Smooth muscle cell (in vitro differentiated cells): ENCODE results near the gene TMEM200C. TPM values are rescaled to one million over a fixed set of nuclear protein-coding genes. Genes with fewer than 3 reads are reported as not detected.

Experiments used
- DNase-seq: peaks from one replicate; lab custom pipeline; 2025; ENCODE audit not compliant: unreplicated experiment; lab: John Stamatoyannopoulos, UW
- H2AFZ ChIP-seq: fragments of 200-600 bp; sonication (generic); 2 replicates; pipeline ENCODE4 v1.6.0; 2016; ENCODE audit warnings: antibody characterized with exemption, low read depth, mild to moderate bottlenecking
- H3F3A ChIP-seq: fragments of 200-600 bp; sonication (generic); 2 replicates; pipeline ENCODE4 v1.6.0; 2017; ENCODE audit warnings: antibody characterized with exemption, low read depth
- H3K27ac ChIP-seq: fragments of 200-600 bp; sonication (generic); 2 replicates; pipeline ENCODE4 v1.5.1; 2016; ENCODE audit warnings: low read depth, mild to moderate bottlenecking
- H3K27me3 ChIP-seq: fragments of 200-600 bp; sonication (generic); 2 replicates; pipeline ENCODE4 v1.6.1; 2016; ENCODE audit warnings: low read depth, mild to moderate bottlenecking
- H3K36me3 ChIP-seq: fragments of 200-600 bp; sonication (generic); 2 replicates; pipeline ENCODE4 v1.5.1; 2016; ENCODE audit warnings: low read depth
- H3K4me1 ChIP-seq: fragments of 200-600 bp; sonication (generic); 2 replicates; pipeline ENCODE4 v1.5.1; 2016; ENCODE audit warnings: low read depth
- H3K4me2 ChIP-seq: fragments of 200-600 bp; sonication (generic); 2 replicates; pipeline ENCODE4 v1.6.0; 2016; ENCODE audit warnings: mild to moderate bottlenecking
- H3K4me3 ChIP-seq: fragments of 200-600 bp; sonication (generic); 2 replicates; pipeline ENCODE4 v1.5.1; 2016; ENCODE audit warnings: mild to moderate bottlenecking
- H3K79me2 ChIP-seq: fragments of 200-600 bp; sonication (generic); 2 replicates; pipeline ENCODE4 v1.6.0; 2016; ENCODE audit warnings: low read depth, mild to moderate bottlenecking
- H3K9ac ChIP-seq: fragments of 200-600 bp; sonication (generic); 2 replicates; pipeline ENCODE4 v1.6.0; 2016; ENCODE audit warnings: low read depth
- H3K9me3 ChIP-seq: fragments of 200-600 bp; sonication (generic); replicated peaks from 2 replicates; pipeline ENCODE4 v1.5.1; 2016; ENCODE audit warnings: low read depth
- H4K20me1 ChIP-seq: fragments of 200-600 bp; sonication (generic); 2 replicates; pipeline ENCODE4 v1.6.0; 2016; ENCODE audit warnings: low read depth
- WGBS: methylation state at CpG from one replicate; pipeline ENCODE4 v1.1.7; 2016; ENCODE audit warnings: low lambda C conversion rate; 5-methylcytosine and 5-hydroxymethylcytosine counted together
- polyA plus RNA-seq: library from polyadenylated mRNA; unstranded; fragments of >200 nt; fragmentation: Nextera tagmentation; extraction: Ambion mirVana; gene quantifications from 2 replicates; pipeline ENCODE4 v1.2.1, GENCODE V29; 2016
- total RNA-seq: library from RNA; depleted of rRNA; stranded (reverse); fragments of >200 nt; gene quantifications from 2 replicates; pipeline ENCODE4 v1.2.3, GENCODE V29; 2014
- TF ChIP-seq, protein P1 (sequence below): fragments of 200-600 bp; sonication (generic); IDR thresholded peaks from 2 replicates; pipeline ENCODE4 v1.5.1; 2017; ENCODE audit warnings: borderline replicate concordance, mild to moderate bottlenecking, antibody characterized with exemption; ENCODE audit not compliant: insufficient read depth, poor library complexity, severe bottlenecking

Gene TMEM200C
- total and polyA plus RNA-seq, 2 experiments from 2014 or later: 0.56 to 1.2 TPM

DNA sequence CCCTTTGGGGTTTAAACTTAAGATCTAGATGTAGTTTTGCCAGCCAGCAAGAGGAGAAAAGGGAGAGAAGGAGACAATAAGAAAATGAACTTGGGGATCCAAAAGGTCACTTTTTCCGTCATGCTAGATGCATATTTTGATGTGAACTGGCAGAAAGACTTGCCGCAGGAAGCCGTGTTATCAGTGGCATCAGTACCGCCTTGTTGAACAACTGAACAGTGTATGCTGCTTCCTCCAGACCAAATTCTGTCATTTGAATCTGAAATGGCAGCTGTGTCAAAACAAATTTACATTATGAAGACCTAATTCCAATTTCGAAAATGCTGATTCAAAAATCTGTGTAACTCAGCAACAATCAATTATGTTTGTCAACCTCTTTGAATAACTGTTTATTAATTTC, 42.1 kb downstream of the TMEM200C start:
- Histone ChIP-seq H3K27me3 (peaks cover 16% of the 10 kb centered on the region), H3K79me2 (no peaks in the 10 kb centered on the region), H3F3A (no peaks in the 10 kb centered on the region), H3K36me3 (no peaks in the 10 kb centered on the region), H3K4me1 (no peaks in the 10 kb centered on the region), H3K9ac (no peak overlapping the region), H4K20me1 (no peaks in the 10 kb centered on the region), H3K4me2 (no peak overlapping the region), H2AFZ (no peak overlapping the region), H3K9me3 (no peaks in the 10 kb centered on the region), H3K4me3 (no peak overlapping the region), H3K27ac (no peak overlapping the region)
- WGBS: 85% methylated on average over 5 of the region's 5 CpGs
- TF ChIP-seq, protein P1, sequence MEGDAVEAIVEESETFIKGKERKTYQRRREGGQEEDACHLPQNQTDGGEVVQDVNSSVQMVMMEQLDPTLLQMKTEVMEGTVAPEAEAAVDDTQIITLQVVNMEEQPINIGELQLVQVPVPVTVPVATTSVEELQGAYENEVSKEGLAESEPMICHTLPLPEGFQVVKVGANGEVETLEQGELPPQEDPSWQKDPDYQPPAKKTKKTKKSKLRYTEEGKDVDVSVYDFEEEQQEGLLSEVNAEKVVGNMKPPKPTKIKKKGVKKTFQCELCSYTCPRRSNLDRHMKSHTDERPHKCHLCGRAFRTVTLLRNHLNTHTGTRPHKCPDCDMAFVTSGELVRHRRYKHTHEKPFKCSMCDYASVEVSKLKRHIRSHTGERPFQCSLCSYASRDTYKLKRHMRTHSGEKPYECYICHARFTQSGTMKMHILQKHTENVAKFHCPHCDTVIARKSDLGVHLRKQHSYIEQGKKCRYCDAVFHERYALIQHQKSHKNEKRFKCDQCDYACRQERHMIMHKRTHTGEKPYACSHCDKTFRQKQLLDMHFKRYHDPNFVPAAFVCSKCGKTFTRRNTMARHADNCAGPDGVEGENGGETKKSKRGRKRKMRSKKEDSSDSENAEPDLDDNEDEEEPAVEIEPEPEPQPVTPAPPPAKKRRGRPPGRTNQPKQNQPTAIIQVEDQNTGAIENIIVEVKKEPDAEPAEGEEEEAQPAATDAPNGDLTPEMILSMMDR: no peak
- DNase-seq: no peak

DNA sequence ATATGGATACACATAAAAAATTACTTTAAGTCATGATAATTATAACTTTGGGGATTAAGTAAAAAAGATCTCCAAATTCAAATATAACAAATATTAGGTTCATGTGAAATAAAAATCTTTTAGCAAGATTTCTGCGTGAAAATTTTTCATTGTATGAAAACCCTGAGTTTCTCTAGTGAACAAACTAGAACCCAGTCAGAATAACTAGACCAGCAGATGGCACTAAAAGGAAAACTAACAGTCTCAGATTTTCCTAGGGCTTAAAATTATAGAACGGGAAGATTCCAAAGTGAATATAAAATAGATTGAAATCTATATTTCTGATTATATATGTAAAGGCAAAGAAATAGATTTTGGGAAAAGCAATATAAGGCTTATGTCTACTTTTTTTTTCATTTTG, 43.3 kb downstream of the TMEM200C start:
- Histone ChIP-seq H3K4me3 (no peak overlapping the region), H3K9ac (no peak overlapping the region), H3K9me3 (no peaks in the 10 kb centered on the region), H3K4me1 (no peaks in the 10 kb centered on the region), H3K79me2 (no peaks in the 10 kb centered on the region), H3K27ac (no peak overlapping the region), H3K4me2 (no peak overlapping the region), H2AFZ (no peak overlapping the region), H3K36me3 (no peaks in the 10 kb centered on the region), H3F3A (no peaks in the 10 kb centered on the region), H3K27me3 (peaks cover 13% of the 10 kb centered on the region), H4K20me1 (no peaks in the 10 kb centered on the region)
- TF ChIP-seq, protein P1: peak; percentile 23
- DNase-seq: no peak
- 71% methylated on average over 2 of the region's 2 CpGs for WGBS

DNA sequence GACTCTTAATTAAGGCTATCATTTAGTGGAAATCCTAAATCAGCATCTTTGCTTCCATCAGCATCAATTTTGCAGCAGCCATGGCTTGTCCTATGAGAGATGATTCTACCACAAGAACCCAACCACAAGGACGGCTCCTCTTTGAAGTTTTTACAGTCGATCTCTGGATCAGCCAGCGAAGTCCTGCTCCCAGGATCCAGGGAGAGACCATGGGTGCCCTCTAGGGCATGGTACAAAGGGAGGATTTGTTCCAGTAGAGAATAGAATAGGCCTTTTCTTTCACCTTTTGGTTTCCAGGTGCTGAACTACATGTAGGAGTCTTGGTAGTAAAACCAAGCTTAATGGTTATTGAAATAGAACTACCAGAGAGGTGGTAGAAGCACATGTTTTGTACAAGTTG, 52.7 kb downstream of the TMEM200C start:
- Histone ChIP-seq H4K20me1 (no peaks in the 10 kb centered on the region), H3K4me2 (no peak overlapping the region), H3K27me3 (no peaks in the 10 kb centered on the region), H3K9ac (no peak overlapping the region), H3K4me1 (no peaks in the 10 kb centered on the region), H3K9me3 (no peaks in the 10 kb centered on the region), H3K79me2 (no peaks in the 10 kb centered on the region), H3F3A (no peaks in the 10 kb centered on the region), H3K4me3 (no peak overlapping the region), H3K27ac (no peak overlapping the region), H2AFZ (no peak overlapping the region), H3K36me3 (no peaks in the 10 kb centered on the region)
- WGBS: 75% methylated on average over 3 of the region's 3 CpGs
- TF ChIP-seq, protein P1: no peak
- DNase-seq: no peak

DNA sequence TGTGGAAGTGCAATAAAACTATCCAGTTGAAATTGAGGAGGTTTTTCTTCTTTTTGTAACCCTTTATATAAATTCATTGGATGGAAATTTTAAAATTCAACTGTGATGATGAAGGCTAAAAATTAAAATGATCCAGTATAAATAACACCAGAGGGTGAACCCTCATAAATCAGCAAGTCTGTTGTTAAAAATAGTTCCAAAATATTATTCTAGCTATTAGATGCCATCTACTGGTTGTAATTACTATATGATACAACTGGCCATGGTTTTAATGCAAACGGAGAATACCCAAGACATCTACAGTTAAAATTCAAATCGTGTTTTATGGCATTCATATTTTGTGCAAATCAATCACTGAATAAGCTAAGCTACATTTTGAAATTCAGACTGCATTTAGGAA, 53.8 kb downstream of the TMEM200C start:
- no peaks in the 10 kb centered on the region for H3K4me1 ChIP-seq
- WGBS: 85% methylated on average over 2 of the region's 2 CpGs
- no peak overlapping the region for H3K9ac ChIP-seq
- no peaks in the 10 kb centered on the region for H3K79me2 ChIP-seq
- no peak for DNase-seq
- H3K4me3 ChIP-seq: no peak overlapping the region
- TF ChIP-seq, protein P1: peak; percentile 11
- H3K36me3 ChIP-seq: no peaks in the 10 kb centered on the region
- H3K4me2 ChIP-seq: no peak overlapping the region
- no peak overlapping the region for H2AFZ ChIP-seq
- peaks cover 4% of the 10 kb centered on the region for H3K27me3 ChIP-seq
- no peaks in the 10 kb centered on the region for H3F3A ChIP-seq
- no peaks in the 10 kb centered on the region for H4K20me1 ChIP-seq
- no peaks in the 10 kb centered on the region for H3K9me3 ChIP-seq
- no peak overlapping the region for H3K27ac ChIP-seq
